ENCODE results near the gene NAA11.
"Not testable (repeated sequence)": the region's sequence is repeated elsewhere in the genome, so short reads cannot be mapped to it uniquely, and the experiment has no call there.

Gene NAA11

GRCh38 chr4:79288185-79288584 lies 37.7 kb downstream of the NAA11 start:
- no peak for DNase-seq (ENCODE audit: low read depth)
- no peak overlapping the region for H3K4me3 ChIP-seq (ENCODE audit: low read length)
- TF ChIP-seq CTCF (conservative IDR thresholded peaks at IDR 0.05; ENCODE audit: low read depth, low read length) = no peak

DNA sequence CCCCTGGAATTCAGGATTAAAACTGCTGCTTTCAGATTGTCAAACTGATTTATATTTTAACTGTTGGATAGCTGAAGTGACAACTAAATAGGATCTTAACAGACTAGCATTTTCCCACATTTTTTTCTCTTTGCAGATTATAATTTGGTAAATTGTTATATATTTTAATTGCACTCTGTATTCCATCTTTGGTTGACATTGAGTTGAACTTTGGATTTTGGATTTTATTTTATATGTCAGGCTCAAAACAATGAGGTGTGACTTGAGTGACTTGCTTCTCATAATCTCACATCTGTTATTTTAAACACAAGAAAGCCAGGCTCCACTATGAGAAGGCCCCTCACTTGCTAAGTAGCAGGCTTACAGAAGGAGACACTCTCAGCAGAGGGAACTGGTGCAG lies 38.1 kb downstream of the NAA11 start:
- no peak overlapping the region for H3K4me3 ChIP-seq (ENCODE audit: low read length)
- no peak for DNase-seq (ENCODE audit: low read depth)
- TF ChIP-seq CTCF (conservative IDR thresholded peaks at IDR 0.05; ENCODE audit: low read depth, low read length) = no peak

DNA sequence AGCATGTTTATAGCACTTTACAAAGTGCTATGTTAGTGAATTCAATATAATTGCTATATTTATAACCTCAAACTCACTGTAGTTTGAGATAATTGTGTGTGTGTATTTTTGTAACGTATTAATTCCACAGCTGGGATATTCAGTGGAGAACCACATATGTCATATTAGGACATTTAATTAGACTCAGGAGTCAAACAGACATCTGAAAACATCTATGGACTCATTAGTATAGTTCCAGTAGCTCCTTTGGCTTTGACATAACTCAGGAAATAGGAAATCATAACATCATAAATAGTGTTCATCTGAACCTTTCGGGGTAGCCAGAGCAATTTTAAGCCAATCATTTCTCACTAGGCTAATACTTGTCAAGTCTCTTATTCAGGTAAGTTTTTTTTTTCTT lies 38.8 kb downstream of the NAA11 start:
- TF ChIP-seq CTCF (conservative IDR thresholded peaks at IDR 0.05; ENCODE audit: low read depth, low read length) = no peak
- H3K4me3 ChIP-seq (ENCODE audit: low read length) = no peak overlapping the region
- no peak for DNase-seq (ENCODE audit: low read depth)

DNA sequence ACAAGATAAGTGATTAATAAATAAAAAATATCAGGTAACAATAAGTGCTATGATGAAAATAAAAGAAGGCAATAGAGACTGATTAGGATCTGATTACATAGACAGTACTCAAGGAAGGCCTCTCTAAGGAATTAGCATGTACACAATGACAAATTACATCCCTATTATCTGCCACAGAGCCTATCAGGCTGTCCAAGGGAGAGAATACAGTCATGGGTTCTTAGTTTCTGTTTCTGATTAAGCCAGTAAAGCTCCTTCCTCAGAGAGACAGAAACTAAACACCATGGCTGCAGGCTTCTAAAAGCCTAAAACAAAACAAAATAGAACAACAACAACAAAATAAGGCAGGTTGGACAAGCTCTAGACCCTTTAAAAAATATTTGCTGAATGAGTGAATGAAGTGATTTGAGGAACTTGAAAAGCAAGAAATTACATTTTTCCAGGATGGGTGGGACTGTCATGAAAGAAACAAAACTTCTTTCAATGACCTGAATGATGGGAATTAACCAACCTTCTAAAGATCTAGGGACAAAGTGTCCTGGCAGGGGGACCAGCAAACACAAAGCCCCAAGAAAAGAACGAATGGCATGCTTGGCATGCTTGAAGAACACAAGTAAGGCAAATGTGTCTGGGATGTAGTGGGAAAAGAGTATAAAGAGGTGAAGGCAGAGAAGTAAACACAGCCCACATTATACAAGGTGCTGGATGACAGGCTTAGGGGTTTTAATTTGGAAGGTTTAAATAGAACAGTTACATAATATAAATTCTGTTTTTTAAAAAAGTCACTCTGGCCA lies 44.1 kb downstream of the NAA11 start:
- TF ChIP-seq CTCF (conservative IDR thresholded peaks at IDR 0.05; ENCODE audit: low read depth, low read length) = no peak
- no peak for DNase-seq (ENCODE audit: low read depth)
- H3K4me3 ChIP-seq (ENCODE audit: low read length) = no peak overlapping the region

- not testable (repeated sequence) for H3K4me3 ChIP-seq (ENCODE audit: low read length); DNase-seq (ENCODE audit: low read depth)
These were observed 48.4 kb downstream of the NAA11 start for GRCh38 chr4:79277467-79277866.

GRCh38 chr4:79273915-79274314 lies 51.9 kb downstream of the NAA11 start:
- TF ChIP-seq CTCF (conservative IDR thresholded peaks at IDR 0.05; ENCODE audit: low read depth, low read length) = no peak
- no peak for DNase-seq (ENCODE audit: low read depth)
- no peak overlapping the region for H3K4me3 ChIP-seq (ENCODE audit: low read length)

- H3K4me3 ChIP-seq (ENCODE audit: low read length) = no peak overlapping the region
- no peak for TF ChIP-seq CTCF (conservative IDR thresholded peaks at IDR 0.05; ENCODE audit: low read depth, low read length)
- no peak for DNase-seq (ENCODE audit: low read depth)
These were observed 53.1 kb downstream of the NAA11 start for GRCh38 chr4:79272761-79273160.

Data from retinal pigment epithelial cell (primary cell).